ENCODE measurements around the gene AGMO.

AGMO gene

GRCh38 chr7:15494711-15495110 lies 67.1 kb downstream of the AGMO start:
- DNase-seq = no peak

DNA sequence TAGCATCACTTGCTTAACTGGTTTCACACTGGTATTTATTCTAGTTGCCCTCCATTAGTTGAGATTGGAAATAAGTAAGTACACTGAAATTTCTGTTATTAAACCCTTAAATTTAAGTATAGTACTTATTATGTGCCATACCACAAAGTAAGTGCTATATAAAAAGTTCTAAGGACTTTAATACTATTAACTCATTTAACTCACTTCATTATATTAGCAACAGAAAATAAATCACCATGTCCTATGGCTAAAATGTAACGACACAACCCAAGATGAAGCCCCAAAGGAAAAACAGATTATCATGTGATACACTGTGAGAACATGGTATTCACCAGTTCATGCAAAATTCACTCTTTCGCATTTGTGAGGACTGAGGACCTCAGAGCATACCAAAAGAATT lies 70.5 kb downstream of the AGMO start:
- DNase-seq = no peak

DNA sequence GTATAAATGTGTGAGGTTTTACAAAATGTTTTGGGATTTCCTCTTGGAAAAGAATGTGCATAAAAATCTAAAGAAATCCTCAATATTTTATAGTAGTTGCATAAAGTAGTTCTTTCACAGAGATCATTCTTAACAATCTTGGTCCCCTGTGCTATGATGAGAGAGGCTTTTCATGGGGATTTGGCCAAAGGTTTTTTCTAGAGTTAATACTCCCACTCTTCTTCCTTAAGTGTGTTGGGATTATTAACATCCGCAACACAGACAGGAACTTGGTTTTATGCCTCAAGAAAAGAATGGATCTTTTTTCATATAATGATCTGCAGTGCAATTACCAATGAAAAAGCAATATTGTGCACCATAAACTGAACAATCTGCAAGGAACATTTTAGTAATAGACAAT lies 71.5 kb downstream of the AGMO start:
- no peak for DNase-seq

DNA sequence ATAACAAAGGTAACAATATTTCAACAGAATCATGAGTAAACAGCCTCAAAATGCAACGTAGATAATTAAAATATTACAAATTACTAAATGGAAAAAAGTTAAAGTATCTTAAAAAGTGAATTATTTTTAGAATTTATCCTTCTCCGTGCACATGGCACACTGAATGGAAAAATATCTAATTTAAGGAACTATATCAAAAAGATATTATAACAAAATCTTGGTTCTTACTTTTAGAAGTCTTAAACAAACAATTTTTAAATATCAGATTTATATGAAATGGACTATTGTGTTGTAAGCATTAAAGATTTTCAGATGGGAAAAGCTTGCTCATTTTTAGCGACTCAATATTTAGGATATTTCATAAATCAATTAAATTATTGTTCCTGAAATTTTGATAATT lies 72.0 kb downstream of the AGMO start:
- no peak for DNase-seq

- no peak for DNase-seq
Measured at GRCh38 chr7:15489383-15489782, 72.4 kb downstream of the AGMO start.

- DNase-seq = no peak
Measured at GRCh38 chr7:15488401-15488800, 73.4 kb downstream of the AGMO start.

- DNase-seq = no peak
Measured at GRCh38 chr7:15487896-15488295, 73.9 kb downstream of the AGMO start.

DNA sequence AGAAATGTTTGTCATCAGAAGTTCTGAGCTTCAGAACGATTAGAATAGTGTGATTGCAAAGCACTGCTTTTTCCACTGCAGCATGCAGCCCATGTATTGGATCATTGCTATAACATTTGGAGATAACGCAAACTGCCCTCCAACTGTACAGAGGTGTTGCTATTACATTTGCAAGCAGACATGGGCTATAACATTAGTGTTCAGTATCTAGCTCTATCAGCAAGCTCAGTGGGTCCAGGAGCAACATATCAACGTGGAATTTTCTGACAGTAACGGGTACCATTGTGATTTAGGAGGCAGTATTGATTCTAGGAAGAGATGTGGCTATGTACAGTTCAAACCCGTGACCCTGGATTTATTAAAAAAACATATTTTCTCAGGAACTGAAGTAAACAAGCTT lies 75.8 kb downstream of the AGMO start:
- no peak for DNase-seq

DNA sequence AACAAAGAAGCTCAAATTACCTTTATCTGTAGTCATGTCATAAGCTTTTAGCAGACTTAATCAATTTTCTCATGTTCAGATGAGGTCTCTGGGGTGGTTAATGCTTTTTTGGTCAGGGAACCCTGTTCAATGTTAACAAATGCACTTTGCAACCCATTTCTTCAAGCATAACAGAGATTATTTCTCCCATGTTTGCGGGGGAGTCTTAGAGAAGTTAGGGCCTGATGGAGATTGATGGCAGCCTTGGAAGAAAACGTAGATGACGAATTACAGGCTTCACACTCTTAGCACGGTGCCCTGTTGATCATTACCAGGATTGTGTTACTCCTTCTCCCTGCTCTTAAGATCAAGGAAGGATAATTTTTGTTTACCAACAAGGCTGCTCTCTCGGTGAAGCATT lies 76.4 kb downstream of the AGMO start:
- no peak for DNase-seq

DNA sequence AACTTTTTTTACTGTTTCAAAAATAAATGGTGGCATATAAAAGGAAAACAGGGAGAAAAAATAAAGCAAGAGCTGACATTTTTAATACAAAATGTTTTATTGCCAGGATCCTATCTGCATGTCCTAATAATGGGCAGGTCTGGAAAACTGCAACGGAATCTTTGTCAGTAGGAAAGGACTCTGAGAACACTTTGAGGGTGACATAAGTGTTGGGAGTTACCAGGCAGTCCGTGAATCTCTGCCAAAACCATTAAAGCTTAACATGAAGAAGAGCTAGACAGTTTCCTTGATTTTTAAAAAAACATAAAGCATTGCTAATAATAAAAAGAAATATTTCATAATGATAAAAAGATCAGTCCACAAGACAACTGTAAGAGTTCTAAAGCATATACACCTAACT lies 80.7 kb downstream of the AGMO start:
- DNase-seq = no peak

- DNase-seq = no peak
Measured at GRCh38 chr7:15478401-15478800, 83.4 kb downstream of the AGMO start.

DNA sequence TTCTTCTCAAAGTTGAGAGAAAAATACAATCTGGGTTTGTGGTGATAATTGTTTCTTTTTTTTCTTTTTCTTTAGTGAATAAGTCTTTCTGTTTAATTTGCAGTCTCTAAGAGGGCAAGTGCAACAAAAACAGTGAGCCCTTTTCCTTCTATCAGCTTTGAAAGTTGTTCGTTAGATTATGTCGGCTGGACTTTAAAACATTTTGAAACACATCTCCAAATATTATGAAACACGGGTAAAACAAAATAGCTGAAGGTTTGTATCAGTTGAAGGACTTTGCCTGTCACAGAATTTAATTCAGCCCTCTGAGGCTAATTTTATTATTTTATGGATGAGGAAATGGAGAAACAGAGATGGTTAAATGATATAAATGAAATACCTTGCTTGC lies 85.3 kb downstream of the AGMO start:
- no peak for DNase-seq

- no peak for DNase-seq
Measured at GRCh38 chr7:15475808-15476530, 85.8 kb downstream of the AGMO start.

DNA sequence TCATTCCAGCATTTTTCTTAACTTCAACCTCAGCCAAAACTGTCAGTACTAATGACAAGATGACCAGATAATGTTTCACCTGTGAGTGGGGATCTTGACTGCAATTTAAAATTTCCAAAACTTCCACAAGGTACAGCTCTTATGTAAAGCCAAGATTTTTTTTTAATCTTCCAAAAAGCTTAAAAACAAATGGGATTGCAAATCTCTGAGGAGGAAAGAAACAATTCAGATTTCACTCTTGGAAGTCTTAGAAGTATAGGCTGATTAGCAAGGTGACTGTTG lies 90.2 kb downstream of the AGMO start:
- no peak for DNase-seq

DNA sequence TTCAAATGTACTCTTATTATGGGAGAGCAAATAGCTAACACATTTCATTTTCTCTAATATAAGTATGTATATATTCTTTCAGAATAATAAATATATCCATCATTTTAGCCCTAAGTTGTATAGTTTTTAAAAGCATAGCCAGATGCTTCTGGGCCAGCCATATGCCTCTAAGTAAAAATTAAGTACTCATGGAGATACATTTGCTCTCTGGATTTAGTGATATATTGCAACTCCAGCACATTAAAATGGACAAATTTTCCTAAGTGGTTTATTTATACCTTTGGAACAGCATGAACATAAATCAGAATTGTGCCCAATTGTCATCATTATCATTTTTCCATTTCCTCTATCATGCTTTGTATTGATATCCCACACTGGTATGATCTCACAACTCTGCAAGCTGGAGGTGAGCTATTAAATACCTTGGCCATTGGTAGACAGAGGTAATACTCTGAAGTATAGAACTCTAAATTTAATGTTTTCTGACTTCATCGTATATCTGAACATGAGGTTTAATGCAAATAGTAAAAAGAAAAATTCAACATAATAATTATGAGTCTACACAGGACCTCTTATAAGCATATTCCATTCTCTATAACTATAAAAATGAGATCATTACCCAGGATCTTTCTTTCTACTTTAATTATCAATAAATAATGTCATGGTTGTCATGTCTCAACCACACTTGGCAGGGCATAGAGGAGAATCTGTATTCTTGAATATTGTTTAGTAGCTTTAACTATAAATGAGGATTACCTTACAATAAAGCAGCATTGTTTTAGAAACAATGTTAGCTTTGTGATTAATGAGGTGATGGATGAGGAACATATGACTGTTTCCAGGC lies 90.8 kb downstream of the AGMO start:
- no peak for DNase-seq

GRCh38 chr7:15464667-15465121 lies 97.1 kb downstream of the AGMO start:
- no peak for DNase-seq

DNA sequence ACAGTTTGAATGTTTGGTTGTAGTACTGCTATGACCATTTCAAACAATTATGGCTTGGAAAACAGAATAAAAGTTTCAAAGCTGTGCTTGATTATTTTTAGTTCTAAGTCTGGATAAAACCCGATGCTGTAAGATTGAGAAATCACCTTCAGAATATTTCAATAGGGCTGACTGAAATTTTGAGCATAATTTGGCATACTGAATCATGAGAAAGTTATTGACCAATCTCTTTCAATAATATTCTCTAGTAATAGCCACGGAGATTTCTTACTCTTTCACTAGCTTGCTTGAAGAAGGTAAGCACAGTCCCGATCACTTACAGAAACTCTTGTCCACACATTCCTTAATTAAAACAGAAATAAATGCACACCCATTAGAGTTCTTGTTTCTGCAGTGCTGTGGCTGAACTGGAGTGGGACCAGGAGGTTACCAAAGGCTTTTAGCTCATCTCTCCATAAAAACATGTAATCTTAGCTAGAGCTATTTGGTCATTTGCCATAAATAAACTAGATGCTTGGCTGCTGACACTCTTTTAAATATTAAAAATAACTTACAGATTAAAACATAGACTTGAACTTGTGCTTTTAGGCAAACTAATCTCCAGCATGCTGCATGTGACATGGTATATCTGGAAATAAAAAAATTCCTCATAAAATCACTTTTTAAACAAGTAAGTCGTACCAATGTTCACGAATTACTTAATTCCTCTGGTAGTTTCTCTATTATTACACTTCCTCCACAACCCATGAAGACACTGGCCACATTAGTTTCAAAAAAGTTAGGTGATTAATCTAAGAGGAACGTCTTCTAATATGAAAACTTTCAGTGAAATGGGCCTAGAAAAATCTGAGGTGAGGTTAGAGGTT lies 97.8 kb downstream of the AGMO start:
- DNase-seq = no peak

- no peak for DNase-seq
Measured at GRCh38 chr7:15462721-15463389, 99.0 kb downstream of the AGMO start.

GRCh38 chr7:15461576-15461975 lies 100.2 kb downstream of the AGMO start:
- DNase-seq = no peak

- no peak for DNase-seq
Measured at GRCh38 chr7:15459018-15459615, 102.7 kb downstream of the AGMO start.

GRCh38 chr7:15457990-15458955 lies 103.5 kb downstream of the AGMO start:
- no peak for DNase-seq
